H1 (cell line): Measurements from ENCODE around the gene AFG1L. TPM values are rescaled to one million over a fixed set of nuclear protein-coding genes. Genes with fewer than 3 reads are reported as not detected.

Experiments used
- CTCF ChIA-PET: fragments of 300-600 bp; sonication (Branson Sonifier 250); formaldehyde crosslinking; loops from one replicate; lab custom pipeline; 2021; ENCODE audit not compliant: partially characterized antibody; lab: Charles Lee
- POLR2A ChIA-PET: fragments of 300-600 bp; sonication (Branson Sonifier 250); formaldehyde crosslinking; loops from one replicate; lab custom pipeline; 2021; ENCODE audit warnings: inconsistent platforms; ENCODE audit not compliant: partially characterized antibody; lab: Charles Lee
- DNase-seq, 2 experiments: peaks; one replicate each; pipeline versions ENCODE4 v3.0.0 to v3.0.0-alpha.2; 2010 to 2022; ENCODE audit warnings: low spot score in 2 of 2, low read depth in 1 of 2, mixed read lengths in 1 of 2
- FAIRE-seq: peaks from 2 replicates; lab custom pipeline; 2011; peaks lifted over from hg19 to GRCh38; lab: Jason Lieb, UNC
- H2AFZ ChIP-seq: 2 replicates; pipeline ENCODE4 v1.8.1; 2012; ENCODE audit warnings: low read length, inconsistent platforms
- H2AK5ac ChIP-seq: 2 replicates; pipeline ENCODE4 v1.6.1; 2013; ENCODE audit warnings: low read depth, low read length
- H2BK120ac ChIP-seq: replicated peaks from 2 replicates; pipeline ENCODE3; 2013; ENCODE audit warnings: low read depth, low read length, inconsistent platforms
- H2BK12ac ChIP-seq: 2 replicates; pipeline ENCODE4 v1.6.1; 2013; ENCODE audit warnings: low read depth, low read length
- H2BK15ac ChIP-seq: 2 replicates; pipeline ENCODE4 v1.6.1; 2013; ENCODE audit warnings: low read length
- H2BK20ac ChIP-seq: 2 replicates; pipeline ENCODE4 v1.6.1; 2013; ENCODE audit warnings: low read length
- H2BK5ac ChIP-seq: 2 replicates; pipeline ENCODE4 v1.6.1; 2013; ENCODE audit warnings: low read depth, low read length
- H3K14ac ChIP-seq: 2 replicates; pipeline ENCODE4 v1.6.1; 2013; ENCODE audit warnings: inconsistent platforms; ENCODE audit not compliant: insufficient read length
- H3K18ac ChIP-seq: 2 replicates; pipeline ENCODE4 v1.6.1; 2013; ENCODE audit warnings: low read length; ENCODE audit errors: extremely low read depth
- H3K23ac ChIP-seq: 2 replicates; pipeline ENCODE4 v1.6.1; 2013; ENCODE audit warnings: inconsistent platforms; ENCODE audit not compliant: insufficient read length
- H3K23me2 ChIP-seq: 2 replicates; pipeline ENCODE4 v1.6.1; 2013; ENCODE audit warnings: low read depth, low read length
- H3K27ac ChIP-seq: 2 replicates; pipeline ENCODE4 v1.6.1; 2011; ENCODE audit warnings: low read depth, low read length, inconsistent platforms
- H3K27me3 ChIP-seq, 4 experiments: replicated peaks in 1 of 4; 1 replicate in 1 of 4; 2 replicates in 3 of 4; pipeline versions ENCODE4 v1.6.1 to v1.8.1; 2011 to 2013; ENCODE audit warnings: low read length in 3 of 4, mild to moderate bottlenecking in 3 of 4, inconsistent platforms in 2 of 4, mixed read lengths in 2 of 4, moderate library complexity in 1 of 4; ENCODE audit not compliant: control insufficient read depth in 3 of 4, insufficient read depth in 3 of 4; ENCODE audit errors: extremely low read depth in 1 of 4
- H3K36me3 ChIP-seq, 4 experiments: 2 replicates each; pipeline versions ENCODE4 v1.6.1 to v1.8.1; 2011 to 2013; ENCODE audit warnings: mild to moderate bottlenecking in 4 of 4, low read length in 3 of 4, moderate library complexity in 2 of 4, control low read depth in 1 of 4, inconsistent platforms in 1 of 4; ENCODE audit not compliant: insufficient read depth in 4 of 4, control insufficient read depth in 2 of 4
- H3K4ac ChIP-seq: replicated peaks from 2 replicates; pipeline ENCODE3; 2013; ENCODE audit warnings: low read length, low read depth, mixed read lengths, inconsistent platforms; ENCODE audit not compliant: insufficient read length
- H3K4me1 ChIP-seq, 4 experiments: replicated peaks in 1 of 4; 1 replicate in 1 of 4; 2 replicates in 3 of 4; pipeline versions ENCODE4 v1.6.1 to v1.8.1; 2011 to 2013; ENCODE audit warnings: low read length in 3 of 4, inconsistent platforms in 2 of 4, mixed read lengths in 1 of 4; ENCODE audit not compliant: insufficient read depth in 4 of 4, control insufficient read depth in 3 of 4
- H3K4me2 ChIP-seq, 2 experiments: 2 replicates each; pipeline versions ENCODE4 v1.6.1 to v1.8.1; 2011 to 2013; ENCODE audit warnings: low read depth in 2 of 2, low read length in 2 of 2, control low read depth in 1 of 2, inconsistent platforms in 1 of 2, mild to moderate bottlenecking in 1 of 2; ENCODE audit not compliant: insufficient read depth in 1 of 2
- H3K4me3 ChIP-seq, 4 experiments: fragments of 200-600, 300-600 bp in 1 of 4; sonication (generic), shearing (Covaris generic), sonication (Bioruptor Twin) in 1 of 4; 2 replicates each; pipeline versions ENCODE4 v1.5.1 to v1.8.1; 2011 to 2016; ENCODE audit warnings: low read length in 4 of 4, low read depth in 3 of 4, control low read depth in 2 of 4, inconsistent platforms in 2 of 4, mild to moderate bottlenecking in 2 of 4, mixed read lengths in 1 of 4, moderate library complexity in 1 of 4; ENCODE audit not compliant: insufficient read depth in 2 of 4; ENCODE audit errors: extremely low read depth in 1 of 4
- H3K56ac ChIP-seq: replicated peaks from 2 replicates; pipeline ENCODE3; 2013; ENCODE audit warnings: low read depth, mild to moderate bottlenecking, mixed read lengths, low read length, inconsistent platforms; ENCODE audit not compliant: insufficient read length
- H3K79me1 ChIP-seq: 2 replicates; pipeline ENCODE4 v1.6.1; 2013; ENCODE audit warnings: low read depth, low read length, control low read depth
- H3K79me2 ChIP-seq, 2 experiments: 2 replicates each; pipeline versions ENCODE4 v1.6.1 to v1.8.1; 2012 to 2013; ENCODE audit warnings: low read length in 2 of 2, mild to moderate bottlenecking in 2 of 2, inconsistent platforms in 1 of 2; ENCODE audit not compliant: insufficient read depth in 2 of 2, control insufficient read depth in 1 of 2
- H3K9ac ChIP-seq, 4 experiments: replicated peaks in 1 of 4; 1 replicate in 1 of 4; 2 replicates in 3 of 4; pipeline versions ENCODE4 v1.6.1 to v1.8.1; 2011 to 2013; ENCODE audit warnings: low read depth in 3 of 4, low read length in 3 of 4, control low read depth in 2 of 4, mild to moderate bottlenecking in 2 of 4, moderate library complexity in 2 of 4, inconsistent platforms in 1 of 4; ENCODE audit errors: extremely low read depth in 1 of 4
- H3K9me3 ChIP-seq, 2 experiments: 2 replicates each; pipeline versions ENCODE4 v1.6.1 to v1.8.1; 2012 to 2013; ENCODE audit warnings: mild to moderate bottlenecking in 2 of 2, moderate library complexity in 2 of 2, control low read depth in 1 of 2, inconsistent platforms in 1 of 2, low read depth in 1 of 2, low read length in 1 of 2, mixed read lengths in 1 of 2; ENCODE audit not compliant: insufficient read depth in 2 of 2
- H4K20me1 ChIP-seq, 2 experiments: replicated peaks in 1 of 2; 2 replicates each; pipeline versions ENCODE3 to v1.8.1; 2011 to 2013; ENCODE audit warnings: inconsistent platforms in 2 of 2, low read length in 2 of 2, mild to moderate bottlenecking in 1 of 2; ENCODE audit not compliant: insufficient read depth in 2 of 2, control insufficient read depth in 1 of 2
- H4K5ac ChIP-seq: 2 replicates; pipeline ENCODE4 v1.6.1; 2013; ENCODE audit warnings: low read length, low read depth, mixed read lengths, inconsistent platforms; ENCODE audit not compliant: insufficient read length
- H4K8ac ChIP-seq: 2 replicates; pipeline ENCODE4 v1.8.0; 2013; ENCODE audit warnings: mild to moderate bottlenecking, moderate library complexity, low read length, inconsistent platforms; ENCODE audit not compliant: insufficient read depth; ENCODE audit errors: extremely low read depth
- H4K91ac ChIP-seq: replicated peaks from 2 replicates; pipeline ENCODE3; 2013; ENCODE audit warnings: low read length, mixed read lengths, inconsistent platforms; ENCODE audit not compliant: insufficient read length
- CTCF ChIP-seq, 3 experiments: IDR thresholded peaks; 1 replicate in 2 of 3; 2 replicates in 1 of 3; pipeline versions ENCODE4 v1.5.1 to v1.6.1; 2011; ENCODE audit warnings: low read length in 3 of 3, mild to moderate bottlenecking in 3 of 3, inconsistent platforms in 2 of 3, low read depth in 1 of 3, moderate library complexity in 1 of 3; ENCODE audit not compliant: insufficient read depth in 1 of 3; ENCODE audit errors: control extremely low read depth in 1 of 3
- RAD21 ChIP-seq, 2 experiments: IDR thresholded peaks in 1 of 2; conservative IDR thresholded peaks in 1 of 2; 2 replicates each; pipeline ENCODE4 v1.6.1; 2011; ENCODE audit warnings: low read depth in 2 of 2, low read length in 2 of 2, improper control_type of control experiment in 1 of 2, inconsistent platforms in 1 of 2, mild to moderate bottlenecking in 1 of 2, moderate library complexity in 1 of 2
- SIX5 ChIP-seq: IDR thresholded peaks from 2 replicates; pipeline ENCODE4 v1.6.1; 2011; ENCODE audit warnings: mild to moderate bottlenecking, low read depth, low read length
- WGBS, 2 experiments: shearing (Covaris generic) in 1 of 2; methylation state at CpG; one replicate each; pipeline versions ENCODE4 v1.1.6 to v1.1.7; 2013 to 2015; ENCODE audit warnings: low lambda C conversion rate in 2 of 2, mixed read lengths in 2 of 2, inconsistent platforms in 1 of 2, low coverage in 1 of 2, missing lambda C conversion rate in 1 of 2; ENCODE audit not compliant: insufficient replicate concordance in 2 of 2, insufficient coverage in 1 of 2, insufficient read length in 1 of 2; ENCODE audit errors: extremely low coverage in 1 of 2, missing lambda C conversion rate in 1 of 2; 5-methylcytosine and 5-hydroxymethylcytosine counted together
- polyA plus RNA-seq, 7 experiments: library from polyadenylated mRNA; depleted of rRNA in 3 of 7; stranded (reverse) in 5 of 7; unstranded in 2 of 7; fragments of >200 nt in 5 of 7; fragments of 200-250 nt in 2 of 7; gene quantifications; 1 replicate in 5 of 7; 2 replicates in 1 of 7; 4 replicates in 1 of 7; pipeline versions ENCODE4 v1.2.1 to v1.2.3, GENCODE V29; 2011 to 2013; ENCODE audit warnings: missing spikeins in 2 of 7, mixed read lengths in 2 of 7
- total RNA-seq: library from RNA; stranded (reverse); fragmentation: NEBNext Ultra II Directional; extraction: Animal tissue kit (Norgen Biotek cat#: 25700); gene quantifications from 2 replicates; pipeline ENCODE4 v1.2.1, GENCODE V29; 2021

The AFG1L gene
- total and polyA plus RNA-seq, 2 of the 8 experiments (the other 6 are each of a cell fraction or from before 2014, with no cell fraction given), result 0.98 to 5.7 TPM

- Histone ChIP-seq H3K36me3 (no peaks in the 10 kb centered on the region), H3K9ac (no peak overlapping the region), H3K79me2 (no peaks in the 10 kb centered on the region), H3K27ac (no peak overlapping the region), H4K20me1 (no peaks in the 10 kb centered on the region), H3K79me1 (no peaks in the 10 kb centered on the region), H3K4me3 (no peak overlapping the region), H3K23ac (no peak overlapping the region), H2BK20ac (no peak overlapping the region), H3K4ac (no peak overlapping the region), H4K91ac (no peak overlapping the region), H2AK5ac (no peak overlapping the region), H2AFZ (no peak overlapping the region), H3K18ac (no peak overlapping the region), H3K56ac (no peak overlapping the region), H4K8ac (no peak overlapping the region), H2BK120ac (no peak overlapping the region), H2BK15ac (no peak overlapping the region), H3K4me1 (no peaks in the 10 kb centered on the region), H3K9me3 (no peaks in the 10 kb centered on the region), H3K27me3 (no peaks in the 10 kb centered on the region), H3K23me2 (no peaks in the 10 kb centered on the region; the same call in 1 of the 2 replicates), H3K4me2 (no peak overlapping the region), H2BK5ac (no peak overlapping the region), H2BK12ac (no peak overlapping the region), H3K14ac (no peak overlapping the region), H4K5ac (no peak overlapping the region)
- FAIRE-seq (peak; percentile 36), DNase-seq (no peak)
- 94% methylated on average over 1 of the region's 1 CpG; no CpG with 5 or more reads in 1 of the 2 experiments for WGBS, 2 experiments
- ChIA-PET CTCF (interaction anchor here (1.1 to 3.8 kb wide), 6 partner anchors 12 to 542 kb away, joined by 3 to 18 read pairs (median 5); no protein-coding TSS in a partner anchor), POLR2A (no interaction called here)
- TF ChIP-seq CTCF (IDR thresholded peaks at IDR 0.05; ENCODE audit: control extremely low read depth in 1 of 3, insufficient read depth in 1 of 3, low read depth in 1 of 3, low read length in 3 of 3), result peak; percentile 29 to 64 (median 60)
- TF ChIP-seq RAD21 (IDR thresholded peaks at IDR 0.05 in 1 of 2, conservative IDR thresholded peaks at IDR 0.05 in 1 of 2; ENCODE audit: low read depth in 2 of 2, low read length in 2 of 2), result peak; percentile 57 to 75
- no peak for TF ChIP-seq SIX5
Observed at GRCh38 chr6:108531332-108531731, 236.5 kb downstream of the AFG1L start.
